GM12892 (cell line): ENCODE results near the gene TTYH2.

ENCODE experiments used
- POLR2A ChIP-seq: IDR thresholded peaks from 2 replicates; pipeline ENCODE4 v1.6.1; 2011; ENCODE audit warnings: low read depth, low read length, control low read depth
- POLR2AphosphoS5 ChIP-seq: IDR thresholded peaks from 2 replicates; pipeline ENCODE4 v1.6.1; 2011; ENCODE audit warnings: low read depth, low read length, control low read depth

DNA sequence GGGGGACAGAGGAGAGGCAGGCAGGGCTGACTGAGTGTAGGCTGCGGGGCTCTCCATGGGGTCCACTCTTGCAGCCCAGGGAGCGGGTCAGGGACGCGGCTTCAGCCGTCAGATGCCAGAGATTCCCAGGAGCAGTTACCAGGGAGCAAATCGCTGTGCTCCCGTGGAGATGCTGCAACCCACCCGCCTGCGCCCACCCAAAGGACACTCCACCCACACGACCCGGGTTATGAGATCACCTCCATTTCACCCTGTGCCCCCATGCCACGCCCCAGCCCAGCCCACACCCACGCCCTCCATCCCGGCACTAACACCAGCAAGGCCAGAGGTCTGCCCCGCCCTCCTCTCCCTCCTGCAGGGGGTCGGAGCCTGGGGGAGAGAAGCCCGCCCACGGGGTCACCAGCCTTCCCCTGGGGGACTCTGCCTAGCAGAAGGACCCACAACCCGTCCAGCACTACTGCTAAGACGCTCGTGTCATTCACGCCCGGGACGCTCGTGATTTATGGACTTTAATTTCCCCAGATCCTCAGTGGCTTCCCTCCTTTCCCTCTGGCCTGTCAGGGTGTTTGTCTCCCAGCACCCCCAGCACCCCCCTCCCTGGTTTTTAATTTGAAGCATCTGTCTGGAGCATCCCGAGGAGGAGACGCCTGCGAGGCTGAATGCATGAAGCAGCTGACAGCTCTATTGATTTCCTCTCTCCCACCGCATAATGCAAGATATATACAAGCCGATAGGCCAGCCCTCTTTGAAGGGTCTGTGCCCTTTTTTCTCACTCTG is 16.6 kb upstream of the TTYH2 start:
- TF ChIP-seq POLR2AphosphoS5 = no peak
- no peak for TF ChIP-seq POLR2A
